SK-N-SH (cell line): ENCODE results near the gene USP26. TPM values are rescaled to one million over a fixed set of nuclear protein-coding genes. Genes with fewer than 3 reads are reported as not detected.

Experiments
- CTCF ChIA-PET: fragments of 300-600, 350-600 bp; formaldehyde crosslinking; extraction: SDS; loops from one replicate; lab custom pipeline; 2021; lab: Yijun Ruan, JAX
- POLR2A ChIA-PET: fragments of 350-600 bp; sonication (Branson Sonifier 250); formaldehyde crosslinking; extraction: SDS; loops from one replicate; lab custom pipeline; 2020; ENCODE audit warnings: antibody characterized with exemption, inconsistent platforms; lab: Yijun Ruan, JAX
- DNase-seq: peaks from one replicate; pipeline ENCODE4 v3.0.0; 2012
- H2AFZ ChIP-seq: fragments of 200-600 bp; sonication (generic); 2 replicates; pipeline ENCODE4 v1.8.1; 2016; ENCODE audit warnings: antibody characterized with exemption, mild to moderate bottlenecking, low read depth
- H3F3A ChIP-seq: fragments of 200-600 bp; sonication (generic); replicated peaks from 2 replicates; pipeline ENCODE3; 2016; ENCODE audit warnings: antibody characterized with exemption, mild to moderate bottlenecking; ENCODE audit not compliant: insufficient read depth
- H3K27ac ChIP-seq, 2 experiments: fragments of 200-500 bp in 1 of 2; fragments of 200-600 bp in 1 of 2; sonication (Bioruptor generic) in 1 of 2; sonication (generic), shearing (Covaris generic) in 1 of 2; 2 replicates each; pipeline versions ENCODE4 v1.5.1 to v1.6.1; 2014 to 2016; ENCODE audit warnings: low read depth in 2 of 2, inconsistent platforms in 1 of 2, low read length in 1 of 2, mild to moderate bottlenecking in 1 of 2, mixed read lengths in 1 of 2
- H3K27me3 ChIP-seq: fragments of 200-600 bp; sonication (generic), shearing (Covaris generic); 2 replicates; pipeline ENCODE4 v1.6.1; 2016; ENCODE audit warnings: mixed run types; ENCODE audit not compliant: insufficient read depth
- H3K36me3 ChIP-seq, 2 experiments: fragments of 200-500 bp in 1 of 2; fragments of 200-600 bp in 1 of 2; sonication (Bioruptor generic) in 1 of 2; sonication (generic) in 1 of 2; replicated peaks in 1 of 2; 2 replicates each; pipeline versions ENCODE3 to v1.5.1; 2014 to 2016; ENCODE audit warnings: low read length in 1 of 2, mild to moderate bottlenecking in 1 of 2; ENCODE audit not compliant: insufficient read depth in 2 of 2, control insufficient read depth in 1 of 2
- H3K4me1 ChIP-seq, 2 experiments: fragments of 200-500 bp in 1 of 2; fragments of 200-600 bp in 1 of 2; sonication (Bioruptor generic) in 1 of 2; sonication (generic), shearing (Covaris generic) in 1 of 2; 2 replicates each; pipeline versions ENCODE4 v1.5.1 to v1.6.1; 2014 to 2016; ENCODE audit warnings: low read depth in 1 of 2, low read length in 1 of 2, mixed run types in 1 of 2; ENCODE audit not compliant: insufficient read depth in 2 of 2, control insufficient read depth in 1 of 2
- H3K4me2 ChIP-seq: fragments of 200-600 bp; sonication (generic), shearing (Covaris generic); 2 replicates; pipeline ENCODE4 v1.6.1; 2017; ENCODE audit warnings: mixed run types
- H3K4me3 ChIP-seq, 2 experiments: fragments of 200-500 bp in 1 of 2; fragments of 200-600 bp in 1 of 2; sonication (Bioruptor generic) in 1 of 2; sonication (generic), shearing (Covaris generic) in 1 of 2; 2 replicates each; pipeline versions ENCODE4 v1.5.1 to v1.8.1; 2014 to 2016; ENCODE audit warnings: low read depth in 2 of 2, inconsistent platforms in 1 of 2, low read length in 1 of 2, mild to moderate bottlenecking in 1 of 2, mixed read lengths in 1 of 2, moderate library complexity in 1 of 2
- H3K79me2 ChIP-seq: fragments of 200-600 bp; sonication (generic); 2 replicates; pipeline ENCODE4 v1.8.1; 2017; ENCODE audit warnings: mild to moderate bottlenecking; ENCODE audit not compliant: insufficient read depth
- H3K9ac ChIP-seq: fragments of 200-600 bp; sonication (generic); 2 replicates; pipeline ENCODE4 v1.6.1; 2017; ENCODE audit warnings: mixed run types
- H3K9me2 ChIP-seq: fragments of 200-600 bp; sonication (generic); 2 replicates; pipeline ENCODE4 v1.6.1; 2017; ENCODE audit warnings: mixed run types
- H3K9me3 ChIP-seq: fragments of 200-600 bp; sonication (generic); 2 replicates; pipeline ENCODE4 v1.6.1; 2017; ENCODE audit warnings: mixed run types, mild to moderate bottlenecking, moderate library complexity
- H4K20me1 ChIP-seq: fragments of 200-600 bp; sonication (generic); 2 replicates; pipeline ENCODE4 v1.6.1; 2017; ENCODE audit warnings: mild to moderate bottlenecking, mixed run types; ENCODE audit not compliant: insufficient read depth
- CHD2 ChIP-seq: fragments of 150-350 bp; IDR thresholded peaks from 2 replicates; pipeline ENCODE4 v1.6.1; 2018; ENCODE audit warnings: low read length; ENCODE audit not compliant: partially characterized antibody
- CTCF ChIP-seq: fragments of 200-600 bp; sonication (generic); IDR thresholded peaks from 2 replicates; pipeline ENCODE4 v1.6.1; 2017; ENCODE audit warnings: antibody characterized with exemption, mild to moderate bottlenecking, moderate library complexity
- ELF1 ChIP-seq: IDR thresholded peaks from 2 replicates; pipeline ENCODE4 v1.4.0; 2012
- FOXJ3 ChIP-seq: sonication (generic); formaldehyde crosslinking; IDR thresholded peaks from 2 replicates; pipeline ENCODE4 v1.5.1; 2020; ENCODE audit warnings: mild to moderate bottlenecking, missing genetic modification reagents
- FOXM1 ChIP-seq: IDR thresholded peaks from 2 replicates; pipeline ENCODE4 v1.4.0; 2012; ENCODE audit warnings: low read depth, mild to moderate bottlenecking
- GATA2 ChIP-seq: sonication (generic); formaldehyde crosslinking; IDR thresholded peaks from 2 replicates; pipeline ENCODE4 v1.5.0; 2020; ENCODE audit warnings: mild to moderate bottlenecking, missing genetic modification reagents
- IRF3 ChIP-seq: fragments of 150-350 bp; IDR thresholded peaks from 2 replicates; pipeline ENCODE4 v1.6.1; 2016; ENCODE audit warnings: mild to moderate bottlenecking, low read depth, low read length
- JUND ChIP-seq: IDR thresholded peaks from 2 replicates; pipeline ENCODE4 v1.4.0; 2012
- MAX ChIP-seq: IDR thresholded peaks from 2 replicates; pipeline ENCODE4 v1.4.0; 2012; ENCODE audit warnings: low read depth
- MEF2A ChIP-seq: IDR thresholded peaks from 2 replicates; pipeline ENCODE4 v1.4.0; 2012; ENCODE audit warnings: low read depth, borderline replicate concordance
- RFX5 ChIP-seq: IDR thresholded peaks from 2 replicates; pipeline ENCODE4 v1.6.1; 2012; ENCODE audit warnings: mild to moderate bottlenecking, improper control_type of control experiment, low read length
- RXRA ChIP-seq: IDR thresholded peaks from 2 replicates; pipeline ENCODE4 v1.4.0; 2012; ENCODE audit warnings: low read depth, mild to moderate bottlenecking, borderline replicate concordance
- SIN3A ChIP-seq: IDR thresholded peaks from 2 replicates; pipeline ENCODE4 v1.6.1; 2012; ENCODE audit warnings: low read depth, mild to moderate bottlenecking, low read length, moderate library complexity, borderline replicate concordance
- TCF12 ChIP-seq: IDR thresholded peaks from 2 replicates; pipeline ENCODE4 v1.4.0; 2012
- USF1 ChIP-seq: IDR thresholded peaks from 2 replicates; pipeline ENCODE4 v1.4.0; 2012; ENCODE audit warnings: low read depth, borderline replicate concordance
- YY1 ChIP-seq: IDR thresholded peaks from 2 replicates; pipeline ENCODE4 v1.4.0; 2012; ENCODE audit warnings: low read depth, mild to moderate bottlenecking
- ZBTB33 ChIP-seq: IDR thresholded peaks from 2 replicates; pipeline ENCODE4 v1.4.0; 2012; ENCODE audit warnings: low read depth, borderline replicate concordance
- WGBS: methylation state at CpG from one replicate; pipeline ENCODE4 v1.1.6; 2017; ENCODE audit warnings: low lambda C conversion rate; 5-methylcytosine and 5-hydroxymethylcytosine counted together
- polyA plus RNA-seq, 3 experiments: library from polyadenylated mRNA; depleted of rRNA; stranded (reverse); fragments of >200 nt; gene quantifications; 2 replicates each; pipeline ENCODE4 v1.2.3, GENCODE V29; 2012

The USP26 gene
- polyA plus RNA-seq, 1 of the 3 experiments (the other 2 are of a cell fraction): not detected

- ChIA-PET CTCF (no interaction called here), POLR2A (no interaction called here)
- TF ChIP-seq SIN3A (no peak), ZBTB33 (no peak), GATA2 (CRISPR knock-in tag) (no peak), MEF2A (no peak), FOXJ3 (CRISPR knock-in tag) (no peak), CHD2 (no peak), FOXM1 (no peak), YY1 (no peak), TCF12 (no peak), RFX5 (no peak), RXRA (no peak), MAX (no peak), USF1 (no peak), IRF3 (no peak), ELF1 (no peak), CTCF (no peak), JUND (no peak)
- H3K4me1 ChIP-seq: no peaks in the 10 kb centered on the region
- no peak for DNase-seq
- H4K20me1 ChIP-seq: no peaks in the 10 kb centered on the region
- H3K27me3 ChIP-seq: no peaks in the 10 kb centered on the region; the same call in 1 of the 2 replicates
- no peak overlapping the region for H3K4me3 ChIP-seq
- no peak overlapping the region for H3K9ac ChIP-seq
- H3K9me3 ChIP-seq: no peaks in the 10 kb centered on the region
- H3K9me2 ChIP-seq: no peaks in the 10 kb centered on the region
- no peaks in the 10 kb centered on the region for H3K36me3 ChIP-seq
- no peak overlapping the region for H3K4me2 ChIP-seq
- H3K79me2 ChIP-seq: no peaks in the 10 kb centered on the region
- H3F3A ChIP-seq: no peaks in the 10 kb centered on the region
- H2AFZ ChIP-seq: no peak overlapping the region
- no peak overlapping the region for H3K27ac ChIP-seq
- 42% methylated on average over 5 of the region's 5 CpGs for WGBS
These were observed 48.2 kb downstream of the USP26 start for GRCh38 chrX:133048751-133049150.
